Posterior cingulate gyrus (tissue), 11 donors: ENCODE data around the gene KCNIP2.
A peak's percentile ranks its signal among the peaks of the same experiment; 100 is the strongest.

ENCODE experiments used
- DNase-seq, 10 donors: peaks; one replicate each; pipeline versions ENCODE4 v3.0.0 to v3.0.0-alpha.2; 2020 to 2021; ENCODE audit warnings: mixed read lengths in 3 of 10
- intact Hi-C: fragments of 100-400 bp; cut with DNase I; formaldehyde crosslinking; loops from one replicate; pipeline ENCODE4 v1.15.1; 2023

KCNIP2 gene

GRCh38 chr10:101856626-101857025 lies 13.0 kb upstream of the KCNIP2 start:
- no peak for DNase-seq
- intact Hi-C loops, result no loop called here

DNA sequence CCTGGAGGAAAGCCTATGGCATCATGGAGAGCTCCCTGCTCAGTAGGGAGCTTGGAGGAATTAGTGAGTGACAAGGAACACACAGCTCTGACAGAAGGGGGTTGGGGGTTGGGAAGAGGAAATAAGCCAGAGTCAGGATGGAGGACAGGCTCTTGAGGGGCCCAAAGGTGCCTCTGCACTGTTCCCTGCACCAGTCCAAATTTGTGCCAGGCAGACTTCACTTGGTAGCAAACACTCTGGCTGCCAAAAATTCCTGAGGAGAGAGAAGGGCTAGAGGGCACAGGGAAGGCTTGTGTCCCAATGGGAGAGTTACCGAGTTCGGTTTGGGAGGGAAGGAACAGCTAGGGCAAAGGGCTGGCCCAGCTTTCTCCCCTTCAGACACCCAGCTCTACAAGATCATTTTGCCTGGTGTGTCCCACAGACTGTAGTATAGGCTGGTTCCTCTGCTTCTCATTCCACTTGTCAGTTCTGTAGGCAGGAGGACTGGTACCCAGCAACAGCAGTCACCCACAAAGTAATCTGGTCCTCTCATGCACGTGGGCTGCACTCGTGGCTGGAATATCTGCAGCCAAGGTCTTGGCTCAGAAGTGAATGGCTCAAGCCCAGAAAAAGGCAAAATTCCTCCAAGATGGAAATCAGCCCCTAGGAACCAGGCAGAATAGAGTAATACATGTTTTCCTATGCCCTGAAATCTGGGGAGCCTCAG lies 8.0 kb upstream of the KCNIP2 start:
- DNase-seq, result peak in 1 of 10 donors; percentile 77
- intact Hi-C loops, result no loop called here

DNA sequence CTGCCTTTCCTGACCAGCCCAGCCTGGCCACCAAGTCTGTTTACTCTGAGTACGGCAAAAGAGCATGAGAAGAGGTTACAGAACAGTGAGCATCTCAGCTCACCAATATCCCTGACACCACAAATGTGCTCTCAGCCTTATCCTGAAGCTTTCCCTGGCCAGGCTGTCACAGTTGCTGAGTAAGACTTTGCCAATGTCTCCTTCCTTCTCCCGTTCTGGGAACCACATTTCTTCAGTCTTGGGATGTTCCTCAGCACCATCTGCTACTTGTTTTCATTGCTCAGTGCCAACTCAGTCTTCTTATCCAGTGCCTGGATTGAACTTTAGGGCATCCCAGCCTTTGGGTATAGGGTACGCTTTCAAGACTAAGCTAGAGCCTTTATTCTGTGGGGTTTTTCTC lies 7.1 kb upstream of the KCNIP2 start:
- DNase-seq, result peak in 1 of 10 donors; percentile 62
- intact Hi-C loops, result no loop called here

DNA sequence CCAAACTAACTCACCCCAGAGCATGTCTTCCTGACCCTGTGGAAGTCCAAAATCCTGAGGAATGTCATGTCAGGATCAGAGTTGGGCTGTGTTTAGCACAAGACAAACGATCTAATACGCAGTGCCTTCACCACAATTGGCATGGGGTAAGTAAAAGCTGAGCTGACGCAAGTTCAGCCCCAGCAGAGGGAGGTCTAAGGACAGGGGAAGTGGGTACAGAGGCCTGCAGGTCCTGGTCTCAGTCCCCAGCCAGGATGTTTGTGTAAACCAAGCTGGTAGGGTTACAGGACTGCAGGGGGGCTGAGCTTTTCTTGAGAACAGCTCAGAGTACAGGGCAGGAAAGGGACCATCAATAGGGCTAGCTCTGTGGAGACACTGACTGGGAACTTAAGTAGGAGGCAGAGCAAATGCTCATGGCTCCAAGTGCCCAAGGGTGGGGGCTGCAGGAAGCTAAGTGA lies 5.3 kb upstream of the KCNIP2 start:
- peak in 1 of 10 donors; percentile 33 for DNase-seq

DNA sequence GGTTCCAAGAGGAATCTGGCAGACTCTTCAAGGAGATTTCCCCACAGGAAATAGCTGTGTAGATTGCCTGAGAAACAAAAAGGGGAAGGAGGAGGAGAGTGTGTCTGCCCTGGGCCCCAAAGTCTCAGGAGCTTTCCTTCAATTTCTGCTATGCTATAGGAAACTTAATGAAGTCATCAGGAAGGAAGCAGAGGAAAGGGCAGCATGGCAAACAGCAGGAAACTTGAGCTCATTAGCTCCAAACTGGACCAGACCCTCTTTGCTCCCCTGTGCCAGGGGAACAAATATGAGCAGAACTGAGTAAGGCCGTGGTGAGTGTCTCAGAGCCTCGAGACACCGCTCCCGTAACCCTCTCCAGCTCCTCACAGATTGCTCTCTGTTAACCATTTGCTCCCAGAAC lies 4.8 kb upstream of the KCNIP2 start:
- intact Hi-C loops, result no loop called here
- DNase-seq, result no peak

More for the DNA sequence above, 5.3 kb upstream of the KCNIP2 start:
- intact Hi-C loops, result no loop called here

DNA sequence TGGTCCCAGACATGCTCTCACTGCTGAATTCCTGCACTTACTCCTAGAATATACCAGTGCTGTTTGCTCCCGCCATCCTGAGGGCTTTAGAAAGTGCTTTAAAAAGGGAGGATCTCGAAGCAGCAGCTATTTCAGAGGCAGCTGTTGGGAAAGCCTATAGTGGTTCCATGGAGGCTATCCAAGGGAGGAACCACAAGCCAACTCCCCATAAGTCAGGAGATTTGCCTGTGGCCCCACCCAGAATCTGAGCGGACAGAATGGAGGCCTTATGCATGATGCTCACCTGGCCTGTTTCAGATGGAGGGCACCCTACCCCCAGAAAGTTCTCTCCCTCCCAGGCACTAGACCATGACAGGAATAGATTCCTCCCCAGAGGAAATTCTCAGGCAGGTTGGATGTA lies 2.3 kb upstream of the KCNIP2 start:
- DNase-seq, result no peak
- intact Hi-C loops, result no loop called here

- intact Hi-C loops, result loop anchor here (2.0 kb wide), 1 partner anchor 47 kb away; no protein-coding TSS in a partner anchor
- DNase-seq, result peak in 1 of 10 donors; percentile 52
Observed at GRCh38 chr10:101841826-101842225, 1.8 kb downstream of the KCNIP2 start.

- peak; percentile 79 to 98 (median 88) for DNase-seq
- intact Hi-C loops, result loop anchor here (1.0 to 2.0 kb wide), 3 partner anchors 48 to 232 kb away; no protein-coding TSS in a partner anchor
Observed at GRCh38 chr10:101840741-101841453, 2.7 kb downstream of the KCNIP2 start.

DNA sequence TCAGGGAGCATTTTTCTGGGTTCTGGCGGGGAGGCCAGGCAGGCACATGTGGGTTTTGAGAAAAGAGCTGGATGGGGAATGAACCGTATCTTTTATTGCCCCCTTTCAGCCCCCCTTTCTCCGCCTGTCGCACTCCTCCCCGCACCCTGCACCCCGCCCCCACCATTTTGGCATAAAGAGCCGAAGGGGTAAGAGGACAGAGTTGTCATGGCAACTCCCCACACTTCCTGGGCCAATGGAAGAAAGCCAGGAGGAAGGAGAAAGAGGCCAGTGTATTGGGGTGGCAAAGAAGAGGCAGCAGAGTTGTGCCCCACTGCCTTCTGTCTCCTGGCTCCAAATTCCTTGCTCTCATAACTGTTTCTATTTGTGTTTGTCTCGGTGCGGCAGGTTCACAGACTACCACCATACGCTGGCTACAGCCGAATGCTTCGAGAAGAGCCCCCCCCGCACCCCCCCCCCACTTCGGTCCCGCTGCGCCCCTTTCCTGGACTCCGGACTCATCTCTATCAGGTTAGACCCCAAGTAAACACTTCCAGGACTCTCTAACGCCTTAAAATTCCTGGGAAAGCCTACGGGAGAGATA lies 3.4 kb downstream of the KCNIP2 start:
- DNase-seq, result peak in 3 of 10 donors; percentile 36 to 86 (median 37)
- intact Hi-C loops, result loop anchor here (1.0 to 2.0 kb wide), 3 partner anchors 49 to 233 kb away; no protein-coding TSS in a partner anchor

GRCh38 chr10:101839416-101840063 lies 4.1 kb downstream of the KCNIP2 start:
- peak in 4 of 10 donors; percentile 44 to 90 (median 84) for DNase-seq
- intact Hi-C loops, result loop anchor here (1.0 to 2.0 kb wide), 3 partner anchors 49 to 234 kb away; no protein-coding TSS in a partner anchor

DNA sequence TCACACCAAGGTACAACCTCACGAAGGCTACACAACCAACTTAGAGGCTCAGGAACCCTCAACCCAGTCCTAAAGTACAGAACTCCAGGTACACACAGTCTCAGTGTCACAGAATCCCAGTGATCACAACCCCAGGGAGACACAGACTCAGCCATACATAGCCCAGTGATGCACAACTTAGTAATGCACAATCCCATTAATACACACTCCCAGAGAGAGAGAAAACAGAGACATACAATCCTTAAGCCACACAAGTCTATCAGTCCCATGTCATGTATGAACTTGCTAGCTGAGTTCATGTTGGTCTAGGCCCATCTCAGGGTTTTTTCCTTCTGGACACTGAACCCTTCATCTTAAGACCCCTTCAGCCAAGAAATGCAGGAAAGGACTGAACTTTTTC lies 4.6 kb downstream of the KCNIP2 start:
- intact Hi-C loops, result no loop called here
- no peak for DNase-seq

- intact Hi-C loops, result no loop called here
- DNase-seq, result peak in 1 of 10 donors; percentile 41
Observed at GRCh38 chr10:101838416-101838970, 5.1 kb downstream of the KCNIP2 start.

GRCh38 chr10:101837748-101838147 lies 5.9 kb downstream of the KCNIP2 start:
- DNase-seq, result peak in 1 of 10 donors; percentile 61
- intact Hi-C loops, result no loop called here

DNA sequence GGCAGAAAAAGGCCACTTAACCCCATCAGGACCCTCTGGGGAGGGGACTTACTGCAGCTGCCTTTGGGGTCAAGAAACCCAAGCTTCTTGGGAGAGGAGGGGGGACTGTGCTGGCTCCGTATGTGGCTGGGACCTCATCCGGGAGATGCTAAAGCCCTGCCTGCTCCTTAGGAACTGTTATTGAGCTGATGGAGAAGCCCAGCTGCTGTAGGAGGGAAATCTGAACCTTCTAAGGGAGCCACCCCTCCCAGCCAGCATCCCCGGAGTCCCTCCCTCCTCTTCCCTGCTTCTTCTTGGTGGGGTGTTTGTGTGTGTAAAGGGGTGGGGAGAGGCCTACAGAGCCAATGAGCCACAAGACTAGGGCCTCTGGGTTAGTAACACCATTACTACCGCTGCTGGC lies 8.2 kb downstream of the KCNIP2 start:
- DNase-seq, result peak in 2 of 10 donors; percentile 10 to 47
- intact Hi-C loops, result no loop called here

GRCh38 chr10:101834341-101834740 lies 9.3 kb downstream of the KCNIP2 start:
- peak in 2 of 10 donors; percentile 77 to 79 for DNase-seq
- intact Hi-C loops, result no loop called here

DNA sequence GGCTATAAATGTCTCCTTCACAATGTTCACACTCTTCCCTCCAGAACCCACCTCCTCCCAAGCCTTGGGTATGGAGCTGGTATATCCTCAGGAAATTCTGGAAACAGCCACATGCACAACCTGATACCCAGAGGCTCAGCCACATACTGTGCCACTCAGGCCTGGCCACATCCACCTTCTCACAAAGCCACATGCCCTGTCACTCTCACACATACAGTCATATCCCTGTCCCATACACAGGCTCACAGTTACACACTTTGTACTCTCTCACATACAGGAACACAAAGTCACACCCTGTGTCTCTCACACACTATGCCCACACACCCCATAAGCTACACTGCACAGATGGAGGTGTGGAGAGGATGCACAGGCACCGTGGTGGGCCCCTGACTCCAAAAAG lies 10.1 kb downstream of the KCNIP2 start:
- intact Hi-C loops, result no loop called here
- no peak for DNase-seq

GRCh38 chr10:101832325-101832771 lies 11.3 kb downstream of the KCNIP2 start:
- intact Hi-C loops, result no loop called here
- DNase-seq, result peak in 1 of 10 donors; percentile 12

- peak in 1 of 10 donors; percentile 18 for DNase-seq
- intact Hi-C loops, result no loop called here
Observed at GRCh38 chr10:101831169-101831811, 12.3 kb downstream of the KCNIP2 start.

GRCh38 chr10:101830322-101831168 lies 13.1 kb downstream of the KCNIP2 start:
- intact Hi-C loops, result no loop called here
- DNase-seq, result peak; percentile 46 to 95 (median 65)
